ENCODE measurements around the gene ANGEL1. TPM values are rescaled to one million over a fixed set of nuclear protein-coding genes. Genes with fewer than 3 reads are reported as not detected.

ANGEL1 gene
- polyA plus RNA-seq, 3 donors: 8.1 to 10.4 (median 8.5) TPM

GRCh38 chr14:76832503-76832988, 19.9 kb upstream of the ANGEL1 start:
- no peak overlapping the region for H3K4me3 Mint-ChIP-seq
- no peaks in the 10 kb centered on the region for H3K27me3 ChIP-seq (ENCODE audit: control insufficient read depth in 2 of 2, insufficient read depth in 2 of 2, low read length in 2 of 2)
- H3K4me3 ChIP-seq (replicated peaks in 1 of 3; ENCODE audit: low read depth in 2 of 3, low read length in 3 of 3): no peak overlapping the region
- no peak for TF ChIP-seq CTCF (IDR thresholded peaks at IDR 0.05)
- H4K20me1 ChIP-seq (ENCODE audit: insufficient read depth, low read length): no peaks in the 10 kb centered on the region
- DNase-seq: peak; percentile 64 to 91 (median 74)
- H3K27ac ChIP-seq (ENCODE audit: low read depth in 1 of 2, low read length in 2 of 2): peak overlapping the region; percentile 58 to 75
- H3K36me3 Mint-ChIP-seq: peaks cover 31 to 55% of the 10 kb centered on the region in 2 donors
- H3K9me3 Mint-ChIP-seq: peaks cover 0 to 2% (median 0%) of the 10 kb centered on the region in 7 donors
- no peak overlapping the region for H2AFZ ChIP-seq (ENCODE audit: insufficient read depth, low read depth, low read length, poor library complexity, severe bottlenecking)
- no peaks in the 10 kb centered on the region for H3K9me3 ChIP-seq (replicated peaks in 1 of 2; ENCODE audit: control insufficient read depth in 1 of 2, insufficient read depth in 1 of 2, low read length in 2 of 2)
- WGBS (ENCODE audit: insufficient coverage): 43% methylated on average over 1 of the region's 1 CpG
- H3K4me1 ChIP-seq (ENCODE audit: control insufficient read depth in 1 of 2, insufficient read depth in 2 of 2, low read length in 2 of 2): peaks cover 21 to 27% of the 10 kb centered on the region in 2 donors
- H3K27me3 Mint-ChIP-seq (ENCODE audit: low read depth in 3 of 3): peaks cover 0 to 2% (median 0%) of the 10 kb centered on the region in 3 donors
- intact Hi-C loops (cut with micrococcal nuclease): no loop called here
- peaks cover 42% of the 10 kb centered on the region for H3K4me1 Mint-ChIP-seq
- peak overlapping the region; percentile 68 to 90 (median 80) for H3K27ac Mint-ChIP-seq
- no peaks in the 10 kb centered on the region for H3K36me3 ChIP-seq (replicated peaks in 1 of 2; ENCODE audit: control insufficient read depth in 1 of 2, insufficient read depth in 2 of 2, low read length in 2 of 2)
- no peak overlapping the region for H3K9ac ChIP-seq (ENCODE audit: insufficient read depth, low read length, poor library complexity, severe bottlenecking)
- H3K79me2 ChIP-seq (ENCODE audit: insufficient read depth, low read length): no peaks in the 10 kb centered on the region
- no peak overlapping the region for H3K4me2 ChIP-seq (replicated peaks; ENCODE audit: extremely low read depth, low read length, poor library complexity, severe bottlenecking)

- Mint-ChIP-seq H3K4me3 (no peak overlapping the region), H3K9me3 (peaks cover 0 to 2% (median 0%) of the 10 kb centered on the region in 7 donors), H3K27me3 (ENCODE audit: low read depth in 3 of 3) (peaks cover 0 to 2% (median 2%) of the 10 kb centered on the region in 3 donors), H3K36me3 (peaks cover 22 to 40% of the 10 kb centered on the region in 2 donors), H3K27ac (peak overlapping the region in 3 of 7 donors; percentile 14 to 73 (median 69)), H3K4me1 (peaks cover 37% of the 10 kb centered on the region)
- 93% methylated on average over 3 of the region's 4 CpGs for WGBS (ENCODE audit: insufficient coverage)
- H2AFZ ChIP-seq (ENCODE audit: insufficient read depth, low read depth, low read length, poor library complexity, severe bottlenecking): no peak overlapping the region
- H3K36me3 ChIP-seq (replicated peaks in 1 of 2; ENCODE audit: control insufficient read depth in 1 of 2, insufficient read depth in 2 of 2, low read length in 2 of 2): no peaks in the 10 kb centered on the region
- no peaks in the 10 kb centered on the region for H3K27me3 ChIP-seq (ENCODE audit: control insufficient read depth in 2 of 2, insufficient read depth in 2 of 2, low read length in 2 of 2)
- no peak overlapping the region for H3K27ac ChIP-seq (ENCODE audit: low read depth in 1 of 2, low read length in 2 of 2)
- H3K9me3 ChIP-seq (replicated peaks in 1 of 2; ENCODE audit: control insufficient read depth in 1 of 2, insufficient read depth in 1 of 2, low read length in 2 of 2): no peaks in the 10 kb centered on the region
- H4K20me1 ChIP-seq (ENCODE audit: insufficient read depth, low read length): no peaks in the 10 kb centered on the region
- DNase-seq: peak in 1 of 3 donors; percentile 41
- H3K79me2 ChIP-seq (ENCODE audit: insufficient read depth, low read length): no peaks in the 10 kb centered on the region
- no peak overlapping the region for H3K4me2 ChIP-seq (replicated peaks; ENCODE audit: extremely low read depth, low read length, poor library complexity, severe bottlenecking)
- intact Hi-C loops (cut with micrococcal nuclease): no loop called here
- TF ChIP-seq CTCF (IDR thresholded peaks at IDR 0.05): no peak
- no peak overlapping the region for H3K9ac ChIP-seq (ENCODE audit: insufficient read depth, low read length, poor library complexity, severe bottlenecking)
- no peak overlapping the region for H3K4me3 ChIP-seq (replicated peaks in 1 of 3; ENCODE audit: low read depth in 2 of 3, low read length in 3 of 3)
- H3K4me1 ChIP-seq (ENCODE audit: control insufficient read depth in 1 of 2, insufficient read depth in 2 of 2, low read length in 2 of 2): peaks cover 15 to 21% of the 10 kb centered on the region in 2 donors
These were observed 17.9 kb upstream of the ANGEL1 start for GRCh38 chr14:76830556-76830955.
